Fibroblast of lung (primary cell): ENCODE results near the gene PDE4B.

Experiments
- CTCF ChIP-seq, 2 donors: IDR thresholded peaks in 1 of 2; conservative IDR thresholded peaks in 1 of 2; 1 replicate in 1 of 2; 2 replicates in 1 of 2; pipeline ENCODE4 v1.5.1; 2011 to 2012; ENCODE audit warnings: low read length in 2 of 2, control low read depth in 1 of 2, inconsistent platforms in 1 of 2, low read depth in 1 of 2, mild to moderate bottlenecking in 1 of 2
- EZH2 ChIP-seq: IDR thresholded peaks from 2 replicates; pipeline ENCODE4 v1.5.1; 2012; ENCODE audit warnings: low read length, control low read depth, mild to moderate bottlenecking; ENCODE audit errors: missing control alignments

- TF ChIP-seq CTCF (conservative IDR thresholded peaks at IDR 0.05 in 1 of 2, IDR thresholded peaks at IDR 0.05 in 1 of 2; ENCODE audit: low read depth in 1 of 2, low read length in 2 of 2), result no peak
- TF ChIP-seq EZH2, result no peak
Observed at GRCh38 chr1:65990161-65990560, 197.5 kb downstream of the PDE4B start.
